Stimulated activated CD4-positive, alpha-beta T cell treated with anti-CD3 and anti-CD28 coated beads, Interleukin-15, amount 100 ng/mL, for 48 hours (primary cell): ENCODE data around the gene SLC25A21.
"Not testable (repeated sequence)": the region's sequence is repeated elsewhere in the genome, so short reads cannot be mapped to it uniquely, and the experiment has no call there.

ENCODE experiments used
- DNase-seq, 2 donors: peaks; one replicate each; pipeline ENCODE4 v3.0.0-alpha.2; 2020; ENCODE audit warnings: low read depth in 2 of 2

SLC25A21 gene

DNA sequence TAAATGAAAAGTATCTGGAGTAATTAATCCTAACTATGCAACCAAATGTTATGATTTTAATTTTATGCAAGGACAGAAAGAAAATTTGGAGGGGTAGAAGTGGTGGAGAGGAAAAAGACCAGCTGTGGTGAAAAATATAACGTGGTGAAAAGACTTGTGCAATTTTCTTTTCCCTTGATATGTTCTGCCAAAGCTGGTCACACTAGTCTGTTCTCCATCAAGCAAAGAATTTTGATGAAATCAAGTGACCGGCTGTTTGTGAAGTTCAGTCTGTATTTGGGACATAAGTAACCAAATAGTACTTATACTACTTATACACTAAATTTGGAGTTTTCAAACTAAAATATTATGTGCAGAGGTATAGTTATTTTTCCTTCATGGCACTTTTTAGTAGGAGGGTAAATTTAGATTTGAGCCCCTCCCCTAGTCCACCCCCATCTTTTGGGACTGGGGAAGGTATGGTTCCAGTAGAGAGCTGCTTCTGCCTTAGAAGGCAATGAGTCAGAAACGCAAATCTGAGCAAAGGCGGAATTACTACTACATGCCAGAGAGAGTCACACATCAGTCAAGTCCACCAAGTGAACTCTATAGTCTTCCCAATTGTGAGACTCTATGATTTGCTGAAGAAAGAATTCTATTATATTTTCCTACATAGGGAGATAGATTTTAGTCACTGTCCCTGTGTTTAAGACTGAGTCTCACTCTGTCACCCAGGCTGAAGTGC is 229.7 kb downstream of the SLC25A21 start:
- DNase-seq, result no peak

DNA sequence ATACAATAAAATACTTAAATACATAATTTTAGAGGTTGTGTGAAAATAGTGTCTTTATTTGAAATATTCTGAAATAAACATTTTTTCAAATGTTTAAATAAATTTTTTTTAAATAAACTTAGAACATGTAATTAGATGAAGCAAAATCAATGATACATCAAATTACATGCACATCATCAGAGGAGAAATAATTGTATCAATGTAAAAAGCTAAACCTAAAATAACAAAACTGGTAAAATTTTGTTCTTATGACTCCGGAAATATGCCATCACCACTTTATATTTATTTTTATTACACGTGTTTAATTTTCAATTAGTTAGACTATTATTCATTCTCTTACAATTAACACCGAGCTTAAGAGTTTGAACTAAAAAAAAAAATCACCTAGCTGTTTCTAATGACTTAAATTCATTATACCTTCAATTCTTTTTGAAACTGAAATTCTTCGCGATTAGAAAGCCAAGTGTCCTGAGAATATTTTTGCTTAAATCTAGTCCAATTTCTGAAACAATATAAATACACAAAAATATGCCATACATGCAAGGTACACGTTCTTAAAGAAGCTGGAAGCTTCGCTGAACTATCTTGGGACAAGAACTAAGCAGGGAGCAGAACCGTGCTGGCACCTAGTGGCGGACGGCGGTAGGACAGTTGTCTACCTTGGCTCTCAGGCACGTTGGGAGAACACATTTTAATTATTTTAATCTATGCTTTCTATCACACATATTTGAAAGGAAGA is 230.5 kb downstream of the SLC25A21 start:
- DNase-seq, result peak; percentile 9 to 41

DNA sequence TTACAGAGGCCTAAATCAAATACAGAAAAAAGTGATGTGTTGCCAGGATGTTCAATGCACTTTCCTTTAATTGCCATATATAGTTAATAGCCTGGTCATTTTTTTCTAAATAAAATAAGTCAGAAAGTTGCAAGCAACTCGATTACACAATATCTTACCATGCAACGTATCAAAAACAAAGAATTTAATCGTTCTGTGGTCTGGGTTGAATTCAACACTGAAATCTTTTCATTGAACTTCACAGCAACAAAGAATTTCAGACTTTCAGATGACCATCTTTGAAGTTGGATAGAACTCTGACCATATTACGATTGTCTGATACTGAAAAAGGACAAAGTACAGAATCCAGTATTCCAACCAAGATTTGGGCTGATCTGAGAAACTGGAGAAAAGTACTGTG is 231.9 kb downstream of the SLC25A21 start:
- no peak for DNase-seq

DNA sequence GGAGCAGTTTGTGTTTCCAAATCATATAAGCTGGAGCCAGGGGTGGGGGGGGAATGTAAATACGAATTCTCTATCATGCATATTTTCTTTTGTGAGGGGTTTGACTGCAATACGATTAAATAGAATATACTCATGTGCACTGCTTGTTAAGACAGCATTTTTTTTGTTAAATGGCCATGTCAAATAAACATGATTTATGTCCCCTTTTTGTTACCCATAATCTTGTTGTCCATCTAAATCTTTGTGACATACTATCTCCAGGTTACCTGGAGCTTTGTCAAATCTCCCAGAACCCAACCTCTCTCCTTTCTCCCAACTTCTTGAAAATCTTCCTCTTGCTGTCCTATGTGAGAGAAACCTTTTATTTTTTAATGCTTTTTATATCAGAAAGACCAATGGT is 233.1 kb downstream of the SLC25A21 start:
- no peak for DNase-seq

DNA sequence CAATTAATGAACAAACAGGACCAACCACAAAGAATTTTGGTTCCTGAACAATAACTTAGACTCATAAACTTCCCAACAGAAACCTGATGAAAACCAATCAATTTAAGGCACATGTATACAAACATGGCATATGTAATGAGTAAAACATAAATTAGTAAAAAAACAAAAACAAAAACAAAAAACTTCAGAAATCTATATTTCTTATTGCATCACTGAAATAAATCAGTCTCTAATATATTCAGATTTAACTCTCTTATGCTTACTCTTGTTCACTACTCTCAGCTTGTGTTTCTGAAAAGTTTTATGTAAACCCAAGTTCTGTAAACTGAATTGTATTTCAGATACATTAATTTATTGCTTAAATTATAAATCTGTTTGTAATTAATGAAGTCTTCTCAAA is 233.7 kb downstream of the SLC25A21 start:
- DNase-seq, result no peak

DNA sequence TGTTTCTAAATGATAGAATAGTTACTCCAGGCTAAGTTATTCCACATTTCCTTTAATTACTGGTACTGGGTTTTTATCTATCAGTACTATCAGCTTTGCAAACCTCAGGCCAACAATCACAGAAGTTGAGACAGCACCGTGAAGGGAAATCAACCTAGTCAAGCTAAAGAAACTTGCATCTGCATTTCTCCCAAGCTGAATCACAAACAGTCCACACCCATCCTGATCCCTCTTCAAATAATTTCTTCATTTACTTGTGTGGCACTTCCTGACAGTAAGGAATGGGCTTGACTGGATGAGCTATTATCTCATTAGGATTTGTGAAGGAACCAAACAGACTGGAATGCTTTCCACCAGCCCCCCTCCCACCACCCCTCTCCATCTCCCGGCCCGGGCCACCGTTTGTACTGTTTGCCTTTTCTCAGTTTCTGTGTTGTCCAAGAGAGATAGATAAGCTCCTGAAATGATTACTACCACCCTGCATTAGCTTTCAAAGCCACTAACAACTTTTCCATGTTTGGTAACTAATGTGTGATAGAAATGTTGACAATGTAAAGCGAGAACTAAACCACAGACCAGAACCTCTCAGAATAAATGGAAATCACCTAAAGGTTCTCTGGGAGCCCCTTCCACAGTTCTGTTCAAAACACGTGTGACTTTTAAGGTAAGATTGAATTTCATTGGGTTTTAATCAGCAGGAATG is 236.3 kb downstream of the SLC25A21 start:
- no peak for DNase-seq

DNA sequence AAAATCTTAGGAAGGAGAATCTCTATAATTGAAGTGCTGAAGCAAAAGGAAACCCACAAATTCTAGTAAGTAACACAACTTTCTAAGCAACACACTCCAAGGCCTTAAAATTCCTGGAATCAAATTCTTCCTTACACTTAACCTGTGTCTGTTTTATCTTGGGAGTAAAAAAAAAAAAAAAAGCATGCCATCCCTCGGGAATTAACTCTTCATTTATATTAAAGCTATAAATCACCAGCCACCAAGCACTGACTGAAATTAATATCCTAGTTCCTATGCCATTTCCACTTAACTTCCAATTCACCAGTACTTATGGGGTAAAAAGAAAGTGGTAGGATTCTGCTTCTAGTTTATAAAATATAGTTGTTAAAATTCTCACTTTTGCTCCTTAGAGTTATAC is 238.1 kb downstream of the SLC25A21 start:
- no peak for DNase-seq

DNA sequence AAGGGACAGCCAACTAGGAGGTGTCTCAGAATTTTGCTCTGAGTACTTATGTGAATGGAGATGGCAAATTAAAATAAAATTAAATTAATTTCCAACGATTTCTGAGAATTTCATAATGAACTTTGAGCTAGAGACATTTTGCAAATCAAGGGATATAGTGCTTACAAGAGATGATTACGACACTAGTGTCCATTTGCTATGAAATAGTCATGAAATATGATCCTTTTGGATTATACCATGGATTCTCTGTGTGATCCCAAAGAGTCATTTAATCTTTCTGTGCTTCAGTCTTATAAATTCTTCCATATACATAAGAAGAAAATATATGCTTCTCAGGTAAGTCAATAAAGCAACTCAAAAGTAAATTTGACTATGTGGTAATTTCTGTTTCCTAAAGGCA is 240.6 kb downstream of the SLC25A21 start:
- DNase-seq, result no peak

DNA sequence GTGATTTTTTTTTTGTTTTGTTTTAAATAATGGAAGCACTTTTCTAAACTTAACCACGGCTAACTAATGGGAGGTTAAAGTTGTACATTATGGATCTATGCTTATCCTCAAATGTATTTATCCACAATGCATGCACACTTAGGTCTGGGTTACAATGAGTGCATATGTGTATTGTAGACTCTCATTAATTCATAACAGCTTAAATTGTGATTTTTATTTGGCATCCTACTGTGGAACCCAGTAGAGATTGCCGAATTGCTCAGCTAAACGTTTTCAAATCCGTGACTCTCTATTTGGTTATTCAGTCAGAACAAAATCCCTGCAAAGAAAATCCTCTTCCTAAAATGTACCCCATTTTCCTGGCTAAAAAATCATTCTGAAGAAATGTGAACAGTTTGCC is 244.0 kb downstream of the SLC25A21 start:
- DNase-seq, result no peak

DNA sequence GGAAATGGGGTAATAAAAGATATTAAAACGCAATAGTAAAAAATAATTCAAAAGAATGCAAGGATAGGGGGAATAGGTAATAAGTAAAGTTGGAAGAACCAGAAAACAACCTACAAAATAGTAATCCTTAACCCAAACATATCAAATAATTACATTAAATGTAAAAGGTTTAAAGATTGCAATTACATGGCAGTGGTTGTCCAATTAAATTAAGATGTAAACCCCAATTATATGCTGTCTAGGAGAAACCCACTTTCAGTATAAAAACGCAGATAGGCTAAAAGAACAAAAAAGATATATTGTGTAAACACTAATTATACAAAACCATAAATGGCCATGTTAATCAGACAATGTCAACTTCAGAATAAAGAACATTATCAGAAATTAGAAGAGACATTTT is 247.3 kb downstream of the SLC25A21 start:
- DNase-seq, result no peak

DNA sequence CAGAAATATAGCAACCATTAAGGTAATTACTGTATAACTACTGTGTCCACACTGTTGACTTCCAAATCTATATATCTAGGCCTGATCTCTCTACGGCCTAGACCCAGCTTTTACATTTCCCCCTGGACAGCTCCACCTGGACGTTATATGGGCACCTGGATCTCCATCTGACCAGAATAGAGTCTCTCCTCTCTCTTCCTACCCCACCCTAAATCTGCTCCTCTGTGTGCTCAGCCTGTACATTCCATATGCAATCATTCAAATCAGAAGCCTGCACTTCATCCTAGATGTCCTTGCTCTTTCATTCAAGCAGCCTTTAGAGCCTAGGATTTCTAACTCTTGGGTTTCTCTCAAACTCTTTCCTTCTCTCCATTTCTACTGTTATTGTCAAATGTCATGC is 255.7 kb downstream of the SLC25A21 start:
- DNase-seq, result no peak

DNA sequence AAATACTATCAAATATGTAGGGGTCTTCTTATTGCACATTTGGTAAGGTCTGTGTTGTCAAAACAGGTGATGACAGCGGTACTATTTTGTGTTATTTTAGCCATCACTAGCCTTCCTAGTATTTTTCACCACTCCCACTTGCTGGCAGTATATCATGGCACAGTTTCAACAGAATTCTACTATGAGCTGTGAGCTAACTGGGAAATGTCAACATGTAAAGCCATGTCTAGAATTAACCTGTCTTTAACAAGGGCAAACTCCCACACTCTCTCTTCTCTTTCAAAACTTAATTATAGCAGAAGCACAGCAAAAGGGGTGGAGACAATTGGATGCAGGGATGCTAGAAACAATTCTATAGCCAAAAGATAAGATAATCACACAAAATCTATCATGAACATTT is 257.3 kb downstream of the SLC25A21 start:
- no peak for DNase-seq

DNA sequence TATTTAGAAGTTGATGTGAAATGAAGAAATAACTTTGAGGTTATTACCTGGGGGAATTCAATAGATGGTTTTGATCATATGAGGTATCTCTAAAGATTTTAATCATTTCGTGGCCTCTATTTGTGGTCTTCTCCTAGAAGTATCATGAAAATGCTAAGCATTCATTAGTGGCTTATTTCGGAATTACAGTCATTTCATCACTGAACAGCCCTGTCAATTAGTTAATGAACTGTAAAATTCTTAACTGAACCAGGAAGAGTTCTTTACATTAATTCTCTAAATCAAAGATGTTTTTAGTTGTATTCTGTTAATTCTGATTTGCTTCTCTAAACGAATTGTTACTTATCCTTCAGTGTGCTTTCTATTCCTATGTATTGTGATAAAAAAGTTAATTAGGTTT is 261.8 kb downstream of the SLC25A21 start:
- no peak for DNase-seq

DNA sequence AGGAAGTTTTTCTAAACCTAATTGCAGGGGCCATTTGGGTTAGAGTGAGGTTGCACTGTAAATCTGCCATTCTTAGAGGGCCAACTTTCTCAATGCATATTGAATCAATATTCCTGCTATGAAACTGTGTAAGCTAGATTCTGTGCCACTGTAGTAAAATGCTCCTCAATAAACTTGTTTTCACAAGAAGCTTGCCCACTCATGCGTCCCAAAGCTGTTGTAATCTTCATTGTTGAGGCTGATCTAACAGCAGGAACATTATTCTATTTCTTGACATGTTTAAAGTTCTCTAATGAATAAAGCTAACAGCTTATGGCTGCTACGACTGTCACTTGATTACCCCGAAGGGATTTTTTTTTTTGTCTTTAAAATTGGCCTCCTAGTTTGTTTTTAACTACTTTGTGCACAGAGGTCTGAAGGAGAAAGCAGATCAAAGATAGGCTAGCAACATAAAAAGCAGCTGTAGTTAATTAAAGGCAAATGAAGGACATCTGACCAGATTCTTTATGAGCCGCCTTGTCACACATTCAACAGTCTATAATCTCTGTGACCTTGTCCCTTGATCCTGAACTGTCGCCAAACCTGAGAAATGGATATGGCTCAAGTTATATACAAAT is 267.0 kb downstream of the SLC25A21 start:
- no peak for DNase-seq

DNA sequence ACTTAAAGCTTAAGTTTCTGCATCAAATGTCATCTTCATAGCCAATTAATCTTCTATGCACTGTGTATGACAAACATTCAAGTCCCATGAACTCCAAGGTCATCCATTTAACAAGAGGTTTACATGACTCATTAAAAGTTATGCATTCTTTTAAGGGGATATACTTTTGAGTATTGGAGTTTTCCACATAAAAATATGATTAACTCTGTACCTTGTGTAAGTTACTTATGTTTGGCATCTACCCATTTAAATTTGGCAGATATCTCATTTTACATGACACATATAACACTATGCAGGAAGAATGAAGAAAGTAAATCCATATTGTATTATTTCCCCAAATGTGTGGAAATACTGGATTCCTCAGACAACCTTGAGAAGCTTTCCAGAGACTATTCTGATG is 270.5 kb downstream of the SLC25A21 start:
- no peak for DNase-seq

DNA sequence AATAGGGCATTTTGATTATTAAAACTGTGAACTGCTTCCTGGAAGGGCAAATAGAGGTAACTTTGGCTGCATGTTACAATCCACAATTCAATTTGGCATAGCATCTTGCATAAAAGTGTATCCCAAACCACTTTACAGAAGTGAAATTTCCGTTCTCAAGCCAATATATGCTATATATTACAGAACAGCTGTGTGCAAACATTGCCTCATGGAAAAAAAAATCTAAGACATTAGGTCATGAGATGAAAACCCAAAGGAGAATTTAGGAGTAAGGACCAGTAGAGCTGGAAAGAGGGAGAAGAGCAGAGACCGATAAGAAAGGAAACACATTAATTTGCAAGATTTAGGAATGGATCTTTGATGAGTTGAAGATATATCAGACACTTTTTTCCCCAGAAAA is 271.6 kb downstream of the SLC25A21 start:
- DNase-seq, result no peak

DNA sequence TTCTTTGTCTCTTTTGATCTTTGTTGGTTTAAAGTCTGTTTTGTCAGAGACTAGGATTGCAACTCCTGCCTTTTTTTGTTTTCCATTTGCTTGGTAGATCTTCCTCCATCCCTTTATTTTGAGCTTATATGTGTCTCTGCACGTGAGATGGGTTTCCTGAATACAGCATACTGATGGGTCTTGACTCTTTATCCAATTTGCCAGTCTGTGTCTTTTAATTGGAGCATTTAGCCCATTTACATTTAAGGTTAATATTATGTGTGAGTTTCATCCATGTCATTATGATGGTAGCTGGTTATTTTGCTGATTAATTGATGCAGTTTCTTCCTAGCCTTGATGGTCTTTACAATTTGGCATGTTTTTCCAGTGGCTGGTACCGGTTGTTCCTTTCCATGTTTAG is 276.1 kb downstream of the SLC25A21 start:
- not testable (repeated sequence) for DNase-seq

DNA sequence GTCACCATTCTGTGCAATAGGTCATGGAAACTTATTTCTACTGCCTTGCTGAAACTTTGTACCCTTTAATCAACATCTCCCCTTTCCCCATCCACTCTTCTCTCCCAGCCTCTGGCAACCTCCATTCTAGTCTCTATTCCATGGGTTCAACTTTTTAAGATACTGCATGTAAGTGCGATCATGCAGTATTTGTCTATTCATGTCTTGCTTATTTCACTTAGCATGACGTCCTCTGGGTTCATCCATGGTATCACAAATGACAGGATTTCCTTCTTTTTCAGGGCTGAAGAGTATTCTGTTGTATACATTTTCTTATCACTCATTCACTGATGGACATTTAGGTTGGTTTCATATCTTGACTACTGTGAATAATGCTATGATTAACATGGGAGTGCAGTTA is 288.4 kb downstream of the SLC25A21 start:
- DNase-seq, result no peak

DNA sequence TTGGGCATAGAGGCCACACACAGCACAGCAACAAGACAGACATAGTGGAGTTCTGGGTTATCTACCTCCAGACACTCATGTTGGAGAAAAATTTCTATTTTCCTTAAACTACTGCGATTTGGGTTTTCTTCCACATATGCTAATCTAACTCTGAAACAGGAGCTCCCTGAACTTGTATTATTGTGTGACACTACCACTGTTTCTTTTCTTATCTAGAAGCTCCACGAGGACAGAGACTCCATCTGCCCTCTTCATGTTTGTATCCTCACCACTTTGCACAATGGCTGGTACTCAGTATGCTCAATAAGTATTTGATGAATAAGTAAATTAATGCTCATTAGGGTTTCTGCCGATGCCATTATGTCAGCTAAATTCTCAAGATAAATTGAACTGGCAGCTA is 292.1 kb downstream of the SLC25A21 start:
- DNase-seq, result no peak

DNA sequence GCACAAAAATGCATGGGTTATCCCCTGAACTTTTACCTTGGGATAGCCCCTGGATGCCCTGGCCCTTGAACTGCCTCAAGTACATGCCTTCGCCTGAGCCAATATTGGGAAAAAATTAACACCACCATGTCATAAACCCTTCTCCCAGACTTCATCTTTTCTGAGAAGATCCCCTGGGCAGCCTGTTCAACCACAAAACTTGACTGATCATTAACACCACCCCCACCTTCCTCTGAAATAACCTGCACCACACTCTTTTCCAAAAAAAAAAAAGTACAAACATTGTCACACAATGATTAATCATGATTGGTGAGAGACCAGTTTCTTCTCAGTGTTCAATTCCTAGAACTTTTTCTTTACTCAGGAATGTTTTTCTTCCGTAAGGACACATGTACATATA is 292.8 kb downstream of the SLC25A21 start:
- DNase-seq, result no peak

DNA sequence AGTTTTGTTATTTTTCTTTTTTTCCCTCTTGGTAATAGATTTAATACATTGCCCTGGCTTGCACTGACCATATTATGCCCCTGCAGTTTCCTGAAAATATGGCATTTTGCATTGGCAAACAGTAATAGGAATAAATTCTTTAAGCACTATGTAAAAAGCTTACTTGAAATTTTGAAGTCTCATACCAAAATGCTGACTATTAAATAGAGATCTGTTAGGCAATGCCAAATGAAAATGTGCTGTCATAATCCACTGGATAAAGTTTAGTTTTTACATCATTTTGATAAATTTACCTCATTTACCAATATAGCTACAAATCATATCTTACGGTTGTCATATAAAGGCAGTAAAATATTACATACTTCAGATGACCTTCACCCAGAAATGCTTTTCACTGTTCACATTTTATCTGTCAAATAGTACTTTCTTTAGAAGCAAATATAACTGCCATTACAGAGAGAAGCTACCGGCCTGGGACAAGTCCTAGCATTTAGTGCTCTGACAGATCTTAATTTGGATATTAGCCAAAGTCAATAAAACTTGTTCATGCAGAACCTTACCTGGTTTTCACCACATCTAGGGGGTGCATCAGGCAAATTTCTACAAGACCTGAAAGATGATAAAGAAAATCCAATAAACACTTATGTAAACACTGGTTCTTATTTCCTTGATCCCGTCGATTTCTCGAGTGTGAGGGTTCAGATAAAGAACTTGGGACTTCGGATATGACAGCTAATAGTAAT is 297.8 kb downstream of the SLC25A21 start:
- DNase-seq, result no peak

DNA sequence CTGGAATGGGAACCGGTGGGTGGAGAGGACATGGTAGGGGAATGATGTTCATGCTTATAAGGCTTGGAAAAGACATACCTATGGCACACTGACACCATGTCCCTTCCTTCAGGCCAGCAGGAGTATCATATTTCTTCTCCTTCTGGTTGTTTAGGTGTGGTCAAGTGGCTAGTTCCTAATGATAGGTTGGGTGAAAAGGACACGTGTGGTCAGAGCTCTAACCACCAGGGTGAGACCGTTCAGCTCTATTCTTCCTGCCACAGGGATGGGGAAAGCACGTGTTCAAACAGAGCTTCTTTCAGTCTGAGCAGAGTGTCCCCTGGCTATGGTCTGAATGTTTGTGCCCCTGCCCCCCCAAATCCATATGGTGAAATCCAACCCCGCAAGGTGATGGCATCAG is 301.6 kb downstream of the SLC25A21 start:
- DNase-seq, result no peak
